ENCODE data around the gene TTYH3.

The TTYH3 gene

GRCh38 chr7:2654059-2654458, 22.3 kb downstream of the TTYH3 start:
- Histone ChIP-seq H3K27me3 (ENCODE audit: control insufficient read depth, insufficient read depth, low read length) (no peaks in the 10 kb centered on the region), H3K4me3 (ENCODE audit: low read depth, low read length) (no peak overlapping the region), H3K9ac (ENCODE audit: low read depth, low read length) (no peak overlapping the region), H3K36me3 (ENCODE audit: control insufficient read depth, insufficient read depth, low read length) (peaks cover 52% of the 10 kb centered on the region), H3K27ac (ENCODE audit: low read depth, low read length) (no peak overlapping the region), H3K9me3 (ENCODE audit: control insufficient read depth, insufficient read depth, low read length) (no peaks in the 10 kb centered on the region), H3K4me1 (ENCODE audit: control insufficient read depth, insufficient read depth, low read length) (no peaks in the 10 kb centered on the region)

- H3K4me3 ChIP-seq (ENCODE audit: low read depth, low read length): no peak overlapping the region
- no peak overlapping the region for H3K9ac ChIP-seq (ENCODE audit: low read depth, low read length)
- no peak overlapping the region for H3K27ac ChIP-seq (ENCODE audit: low read depth, low read length)
- H3K27me3 ChIP-seq (ENCODE audit: control insufficient read depth, insufficient read depth, low read length): no peaks in the 10 kb centered on the region
- H3K36me3 ChIP-seq (ENCODE audit: control insufficient read depth, insufficient read depth, low read length): peaks cover 42% of the 10 kb centered on the region
- no peaks in the 10 kb centered on the region for H3K9me3 ChIP-seq (ENCODE audit: control insufficient read depth, insufficient read depth, low read length)
- H3K4me1 ChIP-seq (ENCODE audit: control insufficient read depth, insufficient read depth, low read length): no peaks in the 10 kb centered on the region
Measured at GRCh38 chr7:2655870-2656614, 24.3 kb downstream of the TTYH3 start.

- Histone ChIP-seq H3K4me3 (ENCODE audit: low read depth, low read length) (no peak overlapping the region), H3K36me3 (ENCODE audit: control insufficient read depth, insufficient read depth, low read length) (peaks cover 39% of the 10 kb centered on the region), H3K4me1 (ENCODE audit: control insufficient read depth, insufficient read depth, low read length) (no peaks in the 10 kb centered on the region), H3K9ac (ENCODE audit: low read depth, low read length) (no peak overlapping the region), H3K9me3 (ENCODE audit: control insufficient read depth, insufficient read depth, low read length) (no peaks in the 10 kb centered on the region), H3K27me3 (ENCODE audit: control insufficient read depth, insufficient read depth, low read length) (no peaks in the 10 kb centered on the region), H3K27ac (ENCODE audit: low read depth, low read length) (no peak overlapping the region)
Measured at GRCh38 chr7:2657208-2657607, 25.4 kb downstream of the TTYH3 start.

- H3K4me3 ChIP-seq (ENCODE audit: low read depth, low read length): no peak overlapping the region
- no peak overlapping the region for H3K9ac ChIP-seq (ENCODE audit: low read depth, low read length)
- peaks cover 39% of the 10 kb centered on the region for H3K36me3 ChIP-seq (ENCODE audit: control insufficient read depth, insufficient read depth, low read length)
- no peaks in the 10 kb centered on the region for H3K4me1 ChIP-seq (ENCODE audit: control insufficient read depth, insufficient read depth, low read length)
- no peaks in the 10 kb centered on the region for H3K27me3 ChIP-seq (ENCODE audit: control insufficient read depth, insufficient read depth, low read length)
- no peaks in the 10 kb centered on the region for H3K9me3 ChIP-seq (ENCODE audit: control insufficient read depth, insufficient read depth, low read length)
- no peak overlapping the region for H3K27ac ChIP-seq (ENCODE audit: low read depth, low read length)
Measured at GRCh38 chr7:2657920-2658671, 26.3 kb downstream of the TTYH3 start.

- no peak overlapping the region for H3K4me3 ChIP-seq (ENCODE audit: low read depth, low read length)
- H3K27me3 ChIP-seq (ENCODE audit: control insufficient read depth, insufficient read depth, low read length): no peaks in the 10 kb centered on the region
- H3K36me3 ChIP-seq (ENCODE audit: control insufficient read depth, insufficient read depth, low read length): peaks cover 36% of the 10 kb centered on the region
- no peak overlapping the region for H3K9ac ChIP-seq (ENCODE audit: low read depth, low read length)
- no peak overlapping the region for H3K27ac ChIP-seq (ENCODE audit: low read depth, low read length)
- H3K4me1 ChIP-seq (ENCODE audit: control insufficient read depth, insufficient read depth, low read length): no peaks in the 10 kb centered on the region
- H3K9me3 ChIP-seq (ENCODE audit: control insufficient read depth, insufficient read depth, low read length): no peaks in the 10 kb centered on the region
Measured at GRCh38 chr7:2658941-2659340, 27.2 kb downstream of the TTYH3 start.

- Histone ChIP-seq H3K4me3 (ENCODE audit: low read depth, low read length) (no peak overlapping the region), H3K9ac (ENCODE audit: low read depth, low read length) (no peak overlapping the region), H3K27me3 (ENCODE audit: control insufficient read depth, insufficient read depth, low read length) (no peaks in the 10 kb centered on the region), H3K9me3 (ENCODE audit: control insufficient read depth, insufficient read depth, low read length) (no peaks in the 10 kb centered on the region), H3K4me1 (ENCODE audit: control insufficient read depth, insufficient read depth, low read length) (no peaks in the 10 kb centered on the region), H3K27ac (ENCODE audit: low read depth, low read length) (no peak overlapping the region), H3K36me3 (ENCODE audit: control insufficient read depth, insufficient read depth, low read length) (peaks cover 34% of the 10 kb centered on the region)
Measured at GRCh38 chr7:2659556-2660358, 28.0 kb downstream of the TTYH3 start.

- Histone ChIP-seq H3K9me3 (ENCODE audit: control insufficient read depth, insufficient read depth, low read length) (no peaks in the 10 kb centered on the region), H3K9ac (ENCODE audit: low read depth, low read length) (no peak overlapping the region), H3K4me3 (ENCODE audit: low read depth, low read length) (no peak overlapping the region), H3K36me3 (ENCODE audit: control insufficient read depth, insufficient read depth, low read length) (peaks cover 34% of the 10 kb centered on the region), H3K27ac (ENCODE audit: low read depth, low read length) (no peak overlapping the region), H3K27me3 (ENCODE audit: control insufficient read depth, insufficient read depth, low read length) (no peaks in the 10 kb centered on the region), H3K4me1 (ENCODE audit: control insufficient read depth, insufficient read depth, low read length) (no peaks in the 10 kb centered on the region)
Measured at GRCh38 chr7:2660359-2661095, 28.7 kb downstream of the TTYH3 start.

GRCh38 chr7:2661096-2661449, 29.3 kb downstream of the TTYH3 start:
- H3K36me3 ChIP-seq (ENCODE audit: control insufficient read depth, insufficient read depth, low read length): peaks cover 34% of the 10 kb centered on the region
- no peaks in the 10 kb centered on the region for H3K4me1 ChIP-seq (ENCODE audit: control insufficient read depth, insufficient read depth, low read length)

GRCh38 chr7:2661602-2662272, 30.0 kb downstream of the TTYH3 start:
- Histone ChIP-seq H3K9me3 (ENCODE audit: control insufficient read depth, insufficient read depth, low read length) (no peaks in the 10 kb centered on the region), H3K9ac (ENCODE audit: low read depth, low read length) (no peak overlapping the region), H3K4me1 (ENCODE audit: control insufficient read depth, insufficient read depth, low read length) (no peaks in the 10 kb centered on the region), H3K4me3 (ENCODE audit: low read depth, low read length) (no peak overlapping the region), H3K27ac (ENCODE audit: low read depth, low read length) (no peak overlapping the region), H3K36me3 (ENCODE audit: control insufficient read depth, insufficient read depth, low read length) (peaks cover 27% of the 10 kb centered on the region), H3K27me3 (ENCODE audit: control insufficient read depth, insufficient read depth, low read length) (no peaks in the 10 kb centered on the region)

More at GRCh38 chr7:2661096-2661449, 29.3 kb downstream of the TTYH3 start:
- H3K27me3 ChIP-seq (ENCODE audit: control insufficient read depth, insufficient read depth, low read length): no peaks in the 10 kb centered on the region
- H3K9ac ChIP-seq (ENCODE audit: low read depth, low read length): no peak overlapping the region
- no peak overlapping the region for H3K4me3 ChIP-seq (ENCODE audit: low read depth, low read length)
- no peaks in the 10 kb centered on the region for H3K9me3 ChIP-seq (ENCODE audit: control insufficient read depth, insufficient read depth, low read length)
- no peak overlapping the region for H3K27ac ChIP-seq (ENCODE audit: low read depth, low read length)

All from HUES48 (cell line).